ENCODE measurements around the gene GPR176.

The GPR176 gene

DNA sequence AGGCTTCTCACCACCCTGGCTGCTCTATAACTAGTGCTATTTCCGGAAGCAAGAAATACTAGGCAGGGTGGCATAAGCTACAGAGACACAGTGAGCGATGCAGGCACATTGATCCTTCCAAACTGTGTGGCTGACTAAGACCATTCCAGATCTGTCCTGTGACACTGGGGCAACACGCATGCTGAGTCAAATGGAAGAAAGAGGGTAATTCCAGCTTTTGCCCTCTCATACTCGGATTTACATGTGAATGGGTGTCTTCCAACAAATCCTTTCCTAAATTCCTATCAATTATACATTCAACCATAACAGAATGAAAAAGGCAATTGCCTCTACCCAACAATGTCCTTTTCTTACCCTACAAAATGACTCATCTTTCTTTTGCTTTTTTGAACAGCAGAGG is 142.6 kb downstream of the GPR176 start:
- Histone ChIP-seq H3K18ac (ENCODE audit: low read depth in 1 of 2, low read length in 2 of 2) (no peak overlapping the region), H2BK5ac (ENCODE audit: low read depth, low read length, poor library complexity, severe bottlenecking) (no peak overlapping the region), H4K8ac (ENCODE audit: low read length) (no peak overlapping the region), H2BK12ac (ENCODE audit: low read length in 2 of 2) (no peak overlapping the region), H4K91ac (ENCODE audit: low read length) (no peak overlapping the region), H2AK5ac (ENCODE audit: low read length, severe bottlenecking) (no peak overlapping the region), H3K9me3 (ENCODE audit: control insufficient read depth, low read length) (no peaks in the 10 kb centered on the region), H3K27ac (ENCODE audit: low read length, poor library complexity, severe bottlenecking) (no peak overlapping the region), H2BK120ac (ENCODE audit: low read depth, low read length) (no peak overlapping the region), H3K27me3 (ENCODE audit: control insufficient read depth in 1 of 2, insufficient read depth in 1 of 2, low read length in 2 of 2) (no peaks in the 10 kb centered on the region), H3K4ac (ENCODE audit: low read depth in 1 of 2, low read length in 2 of 2) (no peak overlapping the region), H3K9ac (ENCODE audit: low read length) (no peak overlapping the region), H3K23ac (ENCODE audit: low read length in 2 of 2) (no peak overlapping the region), H2BK15ac (ENCODE audit: low read depth, poor library complexity, severe bottlenecking) (no peak overlapping the region), H3K14ac (ENCODE audit: low read length in 2 of 2) (no peak overlapping the region), H3K36me3 (ENCODE audit: control insufficient read depth in 1 of 2, insufficient read depth in 2 of 2, low read depth in 1 of 2, low read length in 2 of 2) (no peaks in the 10 kb centered on the region), H3K4me1 (ENCODE audit: control insufficient read depth, insufficient read depth, low read depth, low read length) (no peaks in the 10 kb centered on the region), H2AFZ (ENCODE audit: low read depth, low read length) (no peak overlapping the region), H3K4me3 (ENCODE audit: insufficient read depth in 1 of 2, low read depth in 1 of 2, low read length in 2 of 2) (no peak overlapping the region), H3K4me2 (ENCODE audit: low read length, poor library complexity, severe bottlenecking) (no peak overlapping the region), H3K79me1 (replicated peaks; ENCODE audit: low read length, poor library complexity, severe bottlenecking) (peaks cover 4% of the 10 kb centered on the region)
- WGBS = 88% methylated on average over 4 of the region's 4 CpGs
- DNase-seq = peak; percentile 54

- Histone ChIP-seq H4K8ac (ENCODE audit: low read length) (no peak overlapping the region), H2BK12ac (ENCODE audit: low read length in 2 of 2) (no peak overlapping the region), H4K91ac (ENCODE audit: low read length) (no peak overlapping the region), H3K18ac (ENCODE audit: low read depth in 1 of 2, low read length in 2 of 2) (no peak overlapping the region), H3K4me2 (ENCODE audit: low read length, poor library complexity, severe bottlenecking) (no peak overlapping the region), H3K36me3 (ENCODE audit: control insufficient read depth in 1 of 2, insufficient read depth in 2 of 2, low read depth in 1 of 2, low read length in 2 of 2) (no peaks in the 10 kb centered on the region), H2AK5ac (ENCODE audit: low read length, severe bottlenecking) (no peak overlapping the region), H3K27ac (ENCODE audit: low read length, poor library complexity, severe bottlenecking) (no peak overlapping the region), H3K9ac (ENCODE audit: low read length) (no peak overlapping the region), H3K14ac (ENCODE audit: low read length in 2 of 2) (no peak overlapping the region), H3K79me1 (replicated peaks; ENCODE audit: low read length, poor library complexity, severe bottlenecking) (peaks cover 4% of the 10 kb centered on the region), H2BK5ac (ENCODE audit: low read depth, low read length, poor library complexity, severe bottlenecking) (no peak overlapping the region), H2BK120ac (ENCODE audit: low read depth, low read length) (no peak overlapping the region), H3K23ac (ENCODE audit: low read length in 2 of 2) (no peak overlapping the region), H3K4ac (ENCODE audit: low read depth in 1 of 2, low read length in 2 of 2) (no peak overlapping the region), H3K4me1 (ENCODE audit: control insufficient read depth, insufficient read depth, low read depth, low read length) (peaks cover 2% of the 10 kb centered on the region), H3K27me3 (ENCODE audit: control insufficient read depth in 1 of 2, insufficient read depth in 1 of 2, low read length in 2 of 2) (no peaks in the 10 kb centered on the region), H3K9me3 (ENCODE audit: control insufficient read depth, low read length) (no peaks in the 10 kb centered on the region), H3K4me3 (ENCODE audit: insufficient read depth in 1 of 2, low read depth in 1 of 2, low read length in 2 of 2) (no peak overlapping the region), H2BK15ac (ENCODE audit: low read depth, poor library complexity, severe bottlenecking) (no peak overlapping the region), H2AFZ (ENCODE audit: low read depth, low read length) (no peak overlapping the region)
- DNase-seq = no peak
- WGBS = 93% methylated on average over 2 of the region's 4 CpGs
These were observed 144.0 kb downstream of the GPR176 start for GRCh38 chr15:39776068-39776467.

- H3K9me3 ChIP-seq (ENCODE audit: control insufficient read depth, low read length) = no peaks in the 10 kb centered on the region
- H3K4me3 ChIP-seq (ENCODE audit: insufficient read depth in 1 of 2, low read depth in 1 of 2, low read length in 2 of 2) = no peak overlapping the region
- H3K23ac ChIP-seq (ENCODE audit: low read length in 2 of 2) = no peak overlapping the region
- H3K79me1 ChIP-seq (replicated peaks; ENCODE audit: low read length, poor library complexity, severe bottlenecking) = peaks cover 2% of the 10 kb centered on the region
- no peak overlapping the region for H2AK5ac ChIP-seq (ENCODE audit: low read length, severe bottlenecking)
- H2AFZ ChIP-seq (ENCODE audit: low read depth, low read length) = no peak overlapping the region
- no peak overlapping the region for H3K14ac ChIP-seq (ENCODE audit: low read length in 2 of 2)
- H3K4me2 ChIP-seq (ENCODE audit: low read length, poor library complexity, severe bottlenecking) = no peak overlapping the region
- H2BK15ac ChIP-seq (ENCODE audit: low read depth, poor library complexity, severe bottlenecking) = no peak overlapping the region
- H4K91ac ChIP-seq (ENCODE audit: low read length) = no peak overlapping the region
- WGBS = 97% methylated on average over 2 of the region's 3 CpGs
- no peak overlapping the region for H3K9ac ChIP-seq (ENCODE audit: low read length)
- no peak overlapping the region for H2BK120ac ChIP-seq (ENCODE audit: low read depth, low read length)
- no peak overlapping the region for H2BK12ac ChIP-seq (ENCODE audit: low read length in 2 of 2)
- no peak overlapping the region for H3K27ac ChIP-seq (ENCODE audit: low read length, poor library complexity, severe bottlenecking)
- H3K4ac ChIP-seq (ENCODE audit: low read depth in 1 of 2, low read length in 2 of 2) = no peak overlapping the region
- peaks cover 2% of the 10 kb centered on the region for H3K4me1 ChIP-seq (ENCODE audit: control insufficient read depth, insufficient read depth, low read depth, low read length)
- no peak overlapping the region for H2BK5ac ChIP-seq (ENCODE audit: low read depth, low read length, poor library complexity, severe bottlenecking)
- H4K8ac ChIP-seq (ENCODE audit: low read length) = no peak overlapping the region
- H3K18ac ChIP-seq (ENCODE audit: low read depth in 1 of 2, low read length in 2 of 2) = no peak overlapping the region
- H3K36me3 ChIP-seq (ENCODE audit: control insufficient read depth in 1 of 2, insufficient read depth in 2 of 2, low read depth in 1 of 2, low read length in 2 of 2) = no peaks in the 10 kb centered on the region
- H3K27me3 ChIP-seq (ENCODE audit: control insufficient read depth in 1 of 2, insufficient read depth in 1 of 2, low read length in 2 of 2) = no peaks in the 10 kb centered on the region
- no peak for DNase-seq
These were observed 145.3 kb downstream of the GPR176 start for GRCh38 chr15:39774688-39775267.

GRCh38 chr15:39770748-39771689 is 149.0 kb downstream of the GPR176 start:
- no peak overlapping the region for H3K14ac ChIP-seq (ENCODE audit: low read length in 2 of 2)
- H2AK5ac ChIP-seq (ENCODE audit: low read length, severe bottlenecking) = no peak overlapping the region
- no peak overlapping the region for H2BK5ac ChIP-seq (ENCODE audit: low read depth, low read length, poor library complexity, severe bottlenecking)
- H3K79me1 ChIP-seq (replicated peaks; ENCODE audit: low read length, poor library complexity, severe bottlenecking) = no peaks in the 10 kb centered on the region
- H3K27ac ChIP-seq (ENCODE audit: low read length, poor library complexity, severe bottlenecking) = peak overlapping the region; percentile 38
- H3K4me2 ChIP-seq (ENCODE audit: low read length, poor library complexity, severe bottlenecking) = peak overlapping the region; percentile 9
- WGBS = 52% methylated on average over 8 of the region's 8 CpGs
- no peak overlapping the region for H2BK15ac ChIP-seq (ENCODE audit: low read depth, poor library complexity, severe bottlenecking)
- peaks cover 2% of the 10 kb centered on the region for H3K4me1 ChIP-seq (ENCODE audit: control insufficient read depth, insufficient read depth, low read depth, low read length)
- no peaks in the 10 kb centered on the region for H3K27me3 ChIP-seq (ENCODE audit: control insufficient read depth in 1 of 2, insufficient read depth in 1 of 2, low read length in 2 of 2)
- no peak overlapping the region for H4K8ac ChIP-seq (ENCODE audit: low read length)
- DNase-seq = peak; percentile 90
- peaks cover 0 to 3% of the 10 kb centered on the region in 2 experiments for H3K36me3 ChIP-seq (ENCODE audit: control insufficient read depth in 1 of 2, insufficient read depth in 2 of 2, low read depth in 1 of 2, low read length in 2 of 2)
- H3K9me3 ChIP-seq (ENCODE audit: control insufficient read depth, low read length) = no peaks in the 10 kb centered on the region
- H3K4me3 ChIP-seq (ENCODE audit: insufficient read depth in 1 of 2, low read depth in 1 of 2, low read length in 2 of 2) = peak overlapping the region in 1 of 2 experiments; percentile 49
- H2BK12ac ChIP-seq (ENCODE audit: low read length in 2 of 2) = peak overlapping the region in 1 of 2 experiments; percentile 37
- peak overlapping the region in 1 of 2 experiments; percentile 13 for H3K18ac ChIP-seq (ENCODE audit: low read depth in 1 of 2, low read length in 2 of 2)
- peak overlapping the region; percentile 82 for H3K9ac ChIP-seq (ENCODE audit: low read length)
- no peak overlapping the region for H4K91ac ChIP-seq (ENCODE audit: low read length)
- no peak overlapping the region for H3K4ac ChIP-seq (ENCODE audit: low read depth in 1 of 2, low read length in 2 of 2)
- no peak overlapping the region for H2BK120ac ChIP-seq (ENCODE audit: low read depth, low read length)
- H3K23ac ChIP-seq (ENCODE audit: low read length in 2 of 2) = no peak overlapping the region
- no peak overlapping the region for H2AFZ ChIP-seq (ENCODE audit: low read depth, low read length)

Measured in mesenchymal stem cell (in vitro differentiated cells and primary cell).